ENCODE data around the gene POLN. TPM values are rescaled to one million over a fixed set of nuclear protein-coding genes. Genes with fewer than 3 reads are reported as not detected.

The POLN gene
- polyA plus RNA-seq, 2 of the 4 experiments (the other 2 are of a cell fraction), result 2.4 to 2.9 TPM

GRCh38 chr4:2048831-2049230, 193.1 kb downstream of the POLN start (continued):
- TF ChIP-seq BHLHE40 (IDR thresholded peaks at IDR 0.05; ENCODE audit: low read depth, low read length) (no peak), KDM5A (IDR thresholded peaks at IDR 0.05) (no peak), RFX5 (IDR thresholded peaks at IDR 0.05) (no peak), HEYL (CRISPR knock-in tag; IDR thresholded peaks at IDR 0.05) (no peak)

GRCh38 chr4:2047781-2048581, 193.9 kb downstream of the POLN start:
- no peak; a peak in 1 of 6 replicates for ATAC-seq

More at GRCh38 chr4:2047781-2048581, 193.9 kb downstream of the POLN start:
- TF ChIP-seq EP300 (IDR thresholded peaks at IDR 0.05) (no peak), MYC (IDR thresholded peaks at IDR 0.05; ENCODE audit: borderline replicate concordance, low read length) (no peak), REST (IDR thresholded peaks at IDR 0.05) (no peak), HDAC2 (IDR thresholded peaks at IDR 0.05) (no peak), POLR2AphosphoS2 (conservative IDR thresholded peaks at IDR 0.05; ENCODE audit: low read length) (no peak), FOXS1 (CRISPR knock-in tag; IDR thresholded peaks at IDR 0.05) (no peak), CBX2 (IDR thresholded peaks at IDR 0.05; ENCODE audit: borderline replicate concordance, low read depth) (no peak), HMGXB4 (CRISPR knock-in tag; IDR thresholded peaks at IDR 0.05; ENCODE audit: borderline replicate concordance) (no peak), MAZ (IDR thresholded peaks at IDR 0.05; ENCODE audit: borderline replicate concordance, low read depth, low read length) (no peak), HOXA7 (CRISPR knock-in tag; IDR thresholded peaks at IDR 0.05) (no peak), MAX (IDR thresholded peaks at IDR 0.05) (no peak), MAFK (IDR thresholded peaks at IDR 0.05; ENCODE audit: partially characterized antibody) (no peak), HOXB5 (CRISPR knock-in tag; IDR thresholded peaks at IDR 0.05) (no peak)
- WGBS (ENCODE audit: missing lambda C conversion rate), result 93% methylated on average over 22 of the region's 25 CpGs
- CTCF ChIA-PET, result interaction anchor here (1.4 kb wide), 1 partner anchor 14 kb away, joined by 3 read pairs; no protein-coding TSS in a partner anchor
- no peak overlapping the region for H3K4me3 ChIP-seq
- no peaks in the 10 kb centered on the region; the same call in 2 of the 3 replicates for H3K4me1 ChIP-seq
- FAIRE-seq, result no peak
- DNase-seq (ENCODE audit: low read depth in 1 of 2, low spot score in 1 of 2), result no peak
- POLR2A ChIA-PET, result no interaction called here
- peaks cover 4% of the 10 kb centered on the region; the same call in 1 of the 3 replicates for H3K9me3 ChIP-seq
- H3K27ac ChIP-seq, result no peak overlapping the region
- H3K4me2 ChIP-seq, result no peak overlapping the region
